Calu3 (cell line): Measurements from ENCODE around the gene ZFYVE28. TPM values are rescaled to one million over a fixed set of nuclear protein-coding genes. Genes with fewer than 3 reads are reported as not detected.

Source experiments
- BruUV-seq: library from RNA; stranded (reverse); fragments of 400-500 nt; replicated peaks from 2 replicates; lab custom pipeline; 2021; lab: Mats Ljungman, UMichigan
- CTCF ChIA-PET: fragments of 300-600 bp; sonication (Branson Sonifier 250); formaldehyde crosslinking; loops from one replicate; lab custom pipeline; 2022; ENCODE audit warnings: antibody characterized with exemption; lab: Charles Lee
- DNase-seq: peaks from one replicate; pipeline ENCODE4 v3.0.0; 2022
- H3K27ac Mint-ChIP-seq: one replicate; pipeline ENCODE4 v1.8.0; 2022; ENCODE audit warnings: mixed read lengths; ENCODE audit not compliant: unreplicated experiment
- H3K27me3 Mint-ChIP-seq: one replicate; pipeline ENCODE4 v1.8.0; 2022; ENCODE audit warnings: mixed read lengths; ENCODE audit not compliant: unreplicated experiment
- H3K36me3 Mint-ChIP-seq: one replicate; pipeline ENCODE4 v1.8.0; 2022; ENCODE audit warnings: mild to moderate bottlenecking, moderate library complexity, mixed read lengths; ENCODE audit not compliant: insufficient read depth, unreplicated experiment
- H3K4me1 Mint-ChIP-seq: one replicate; pipeline ENCODE4 v1.8.0; 2022; ENCODE audit warnings: mild to moderate bottlenecking, low read depth, mixed read lengths; ENCODE audit not compliant: unreplicated experiment
- H3K4me3 Mint-ChIP-seq: one replicate; pipeline ENCODE4 v1.8.0; 2022; ENCODE audit warnings: mild to moderate bottlenecking, low read depth, moderate library complexity, mixed read lengths; ENCODE audit not compliant: unreplicated experiment
- H3K9me3 Mint-ChIP-seq: one replicate; pipeline ENCODE4 v1.8.0; 2022; ENCODE audit warnings: low read depth, mixed read lengths; ENCODE audit not compliant: unreplicated experiment
- intact Hi-C: fragments of 100-400 bp; cut with micrococcal nuclease; formaldehyde crosslinking; loops from one replicate; pipeline ENCODE4 v1.10.0; 2022; ENCODE audit not compliant: unreplicated experiment
- total RNA-seq: library from RNA; stranded (reverse); gene quantifications from 2 replicates; pipeline ENCODE4 v1.2.3, GENCODE V29; 2022
- TF ChIP-seq, protein P1 (sequence below): fragments of 200-600 bp; IDR thresholded peaks from one replicate; pipeline ENCODE4 v1.8.0; 2022; ENCODE audit warnings: antibody characterized with exemption; ENCODE audit not compliant: unreplicated experiment

Gene ZFYVE28
- total RNA-seq, 1 experiment from 2014 or later = 1.2 TPM

DNA sequence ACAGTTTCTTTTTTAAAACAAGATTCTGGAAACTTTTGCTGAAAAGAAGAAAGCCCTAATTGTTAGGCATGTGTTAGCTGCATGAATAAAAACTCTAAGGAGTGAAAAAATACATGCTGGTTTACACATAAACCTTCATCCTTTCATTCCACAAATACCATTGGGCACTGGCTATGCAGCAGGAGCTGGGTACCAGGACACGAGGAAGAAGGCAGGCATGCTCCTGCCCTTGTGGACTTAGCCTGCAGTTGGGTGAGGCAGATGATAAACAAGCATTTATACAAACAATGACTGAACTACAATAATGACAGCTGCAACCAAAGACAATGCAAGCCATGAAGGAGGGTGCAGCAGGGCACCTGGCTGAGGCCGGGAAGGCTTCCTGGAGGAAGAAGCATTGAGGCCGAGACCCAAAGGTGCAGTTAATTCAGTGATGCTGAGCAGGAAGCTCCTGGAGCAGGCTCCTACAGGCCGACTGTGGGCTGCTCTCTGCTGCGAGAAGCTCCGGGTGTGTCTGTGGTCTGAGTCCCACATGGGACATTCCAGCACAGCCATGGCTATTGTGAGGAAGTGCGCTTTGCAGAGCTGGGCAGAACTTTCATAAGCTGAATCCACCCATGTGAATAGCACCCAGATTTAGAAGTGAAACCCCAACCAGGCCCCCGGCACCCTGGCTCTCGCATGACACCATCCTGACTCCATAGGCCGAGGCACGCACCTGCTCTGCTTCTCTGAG, 112.5 kb downstream of the ZFYVE28 start:
- H3K4me3 Mint-ChIP-seq = no peak overlapping the region
- no peak overlapping the region for H3K27ac Mint-ChIP-seq
- H3K4me1 Mint-ChIP-seq = no peaks in the 10 kb centered on the region
- H3K36me3 Mint-ChIP-seq = no peaks in the 10 kb centered on the region
- H3K27me3 Mint-ChIP-seq = peaks cover 17% of the 10 kb centered on the region
- peaks cover 2% of the 10 kb centered on the region for H3K9me3 Mint-ChIP-seq
- intact Hi-C loops = no loop called here
- CTCF ChIA-PET = interaction anchor here (0.6 kb wide), 1 partner anchor 260 kb away, joined by 3 read pairs; no protein-coding TSS in a partner anchor
- no peak for DNase-seq
- TF ChIP-seq, protein P1, sequence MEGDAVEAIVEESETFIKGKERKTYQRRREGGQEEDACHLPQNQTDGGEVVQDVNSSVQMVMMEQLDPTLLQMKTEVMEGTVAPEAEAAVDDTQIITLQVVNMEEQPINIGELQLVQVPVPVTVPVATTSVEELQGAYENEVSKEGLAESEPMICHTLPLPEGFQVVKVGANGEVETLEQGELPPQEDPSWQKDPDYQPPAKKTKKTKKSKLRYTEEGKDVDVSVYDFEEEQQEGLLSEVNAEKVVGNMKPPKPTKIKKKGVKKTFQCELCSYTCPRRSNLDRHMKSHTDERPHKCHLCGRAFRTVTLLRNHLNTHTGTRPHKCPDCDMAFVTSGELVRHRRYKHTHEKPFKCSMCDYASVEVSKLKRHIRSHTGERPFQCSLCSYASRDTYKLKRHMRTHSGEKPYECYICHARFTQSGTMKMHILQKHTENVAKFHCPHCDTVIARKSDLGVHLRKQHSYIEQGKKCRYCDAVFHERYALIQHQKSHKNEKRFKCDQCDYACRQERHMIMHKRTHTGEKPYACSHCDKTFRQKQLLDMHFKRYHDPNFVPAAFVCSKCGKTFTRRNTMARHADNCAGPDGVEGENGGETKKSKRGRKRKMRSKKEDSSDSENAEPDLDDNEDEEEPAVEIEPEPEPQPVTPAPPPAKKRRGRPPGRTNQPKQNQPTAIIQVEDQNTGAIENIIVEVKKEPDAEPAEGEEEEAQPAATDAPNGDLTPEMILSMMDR = no peak
- no TSS peak for BruUV-seq

DNA sequence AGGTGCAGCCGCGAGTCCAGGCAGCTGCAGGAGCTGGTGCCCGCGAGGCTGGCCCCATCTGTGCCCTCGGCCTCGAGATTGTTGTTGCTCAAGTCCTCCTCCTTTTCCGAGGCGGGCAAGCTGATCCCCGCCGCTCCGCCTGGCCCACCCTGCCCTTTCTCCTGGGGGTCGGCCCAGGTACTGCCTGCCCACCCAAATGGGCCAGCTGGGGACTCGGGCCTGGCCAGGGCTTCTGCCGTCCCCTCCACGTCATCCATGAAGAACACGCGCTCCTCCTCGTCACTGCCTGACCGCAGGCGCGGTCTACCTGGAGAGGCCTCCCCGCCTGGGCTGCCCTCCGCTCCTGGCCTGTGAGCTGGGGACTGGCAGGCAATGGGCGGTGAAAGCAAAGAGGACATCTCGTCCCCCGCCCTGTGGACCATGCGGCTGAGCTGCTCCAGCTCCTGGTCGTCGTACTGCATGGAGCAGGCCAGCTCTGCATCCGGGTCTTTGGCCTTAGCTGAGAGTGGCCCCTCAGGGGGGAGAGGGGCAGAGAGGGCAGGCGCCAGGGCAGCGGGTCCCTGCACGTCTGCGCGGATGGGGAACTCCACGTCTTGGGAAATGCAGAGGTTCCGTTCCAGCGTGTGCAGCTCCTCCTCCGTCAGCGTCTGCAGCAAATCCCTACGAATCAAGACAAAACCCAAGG, 113.4 kb downstream of the ZFYVE28 start:
- intact Hi-C loops = no loop called here
- no peaks in the 10 kb centered on the region for H3K4me1 Mint-ChIP-seq
- no peaks in the 10 kb centered on the region for H3K36me3 Mint-ChIP-seq
- no peak overlapping the region for H3K27ac Mint-ChIP-seq
- TF ChIP-seq, protein P1 = no peak
- CTCF ChIA-PET = interaction anchor here (0.6 kb wide), 1 partner anchor 261 kb away, joined by 3 read pairs; no protein-coding TSS in a partner anchor
- H3K27me3 Mint-ChIP-seq = peaks cover 17% of the 10 kb centered on the region
- H3K4me3 Mint-ChIP-seq = no peak overlapping the region
- H3K9me3 Mint-ChIP-seq = peaks cover 2% of the 10 kb centered on the region
- no TSS peak for BruUV-seq
- no peak for DNase-seq

DNA sequence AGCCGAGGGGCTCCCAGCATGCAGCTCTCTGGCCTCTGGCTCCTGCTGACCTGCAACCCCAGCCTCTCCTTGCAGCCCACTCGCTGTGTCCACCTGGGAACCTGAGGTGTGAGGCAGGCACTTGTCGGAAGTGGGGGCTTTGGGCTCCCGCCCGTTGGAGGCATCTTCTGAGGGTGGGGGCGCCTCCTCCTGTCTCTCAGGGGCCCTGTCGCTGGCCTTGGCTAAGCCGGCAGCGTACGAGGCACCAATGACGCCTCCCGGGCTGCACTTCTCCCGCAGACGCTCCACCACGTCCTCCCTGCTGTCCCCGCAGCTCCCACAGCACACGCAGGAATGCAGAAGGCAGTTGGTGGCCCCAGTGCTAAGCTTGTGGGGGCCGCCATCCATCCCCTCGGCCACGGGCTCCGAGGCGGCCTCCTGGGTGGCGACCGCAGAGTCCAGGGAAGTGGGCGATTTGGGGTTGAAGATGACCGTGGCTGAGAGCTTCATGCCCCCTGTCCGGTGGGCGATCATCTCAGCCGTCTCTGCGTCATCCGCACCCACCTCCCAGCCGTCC, 114.0 kb downstream of the ZFYVE28 start:
- Mint-ChIP-seq H3K4me1 (no peaks in the 10 kb centered on the region), H3K36me3 (no peaks in the 10 kb centered on the region), H3K27ac (no peak overlapping the region), H3K9me3 (peaks cover 2% of the 10 kb centered on the region), H3K27me3 (peaks cover 17% of the 10 kb centered on the region), H3K4me3 (no peak overlapping the region)
- intact Hi-C loops = no loop called here
- no TSS peak for BruUV-seq
- DNase-seq = no peak
- TF ChIP-seq, protein P1 = no peak
- CTCF ChIA-PET = no interaction called here

DNA sequence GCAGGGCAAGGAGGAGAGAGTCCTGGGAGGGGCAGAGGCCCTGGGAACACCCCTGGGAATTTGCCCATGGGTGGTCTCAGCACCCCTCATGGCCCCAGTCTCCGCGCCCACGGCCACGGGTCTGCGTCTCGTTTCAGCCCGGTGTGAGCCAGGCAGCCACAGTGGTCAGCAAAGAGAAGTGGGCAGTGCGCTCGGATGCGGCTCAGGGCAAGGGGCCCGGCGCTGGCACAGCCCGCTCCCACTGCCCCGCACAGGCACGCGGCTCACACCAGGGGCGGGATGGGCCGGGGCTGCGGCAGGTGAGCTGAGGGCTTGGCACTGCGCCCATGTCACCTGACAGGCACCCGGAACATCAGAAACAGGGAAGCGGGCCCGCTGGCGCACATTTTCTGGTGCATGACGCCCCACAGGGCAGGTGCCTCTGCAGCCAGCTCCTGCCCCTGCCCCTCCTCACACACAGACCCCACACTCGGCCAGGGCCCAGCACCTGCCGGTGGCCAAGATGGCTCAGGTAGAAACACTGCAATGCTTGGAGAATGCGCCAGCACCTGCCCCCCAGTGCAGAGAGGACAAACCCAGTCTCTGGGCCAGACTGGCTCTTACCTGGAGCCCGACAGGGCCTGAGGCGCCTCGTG, 114.6 kb downstream of the ZFYVE28 start:
- BruUV-seq = no TSS peak
- Mint-ChIP-seq H3K27me3 (peaks cover 13% of the 10 kb centered on the region), H3K4me1 (no peaks in the 10 kb centered on the region), H3K36me3 (no peaks in the 10 kb centered on the region), H3K4me3 (no peak overlapping the region), H3K27ac (no peak overlapping the region), H3K9me3 (peaks cover 2% of the 10 kb centered on the region)
- no peak for DNase-seq
- intact Hi-C loops = no loop called here
- CTCF ChIA-PET = no interaction called here
- TF ChIP-seq, protein P1 = no peak
